ENCODE results near the gene DIP2B. TPM values are rescaled to one million over a fixed set of nuclear protein-coding genes. Genes with fewer than 3 reads are reported as not detected.

Gene DIP2B, protein sequence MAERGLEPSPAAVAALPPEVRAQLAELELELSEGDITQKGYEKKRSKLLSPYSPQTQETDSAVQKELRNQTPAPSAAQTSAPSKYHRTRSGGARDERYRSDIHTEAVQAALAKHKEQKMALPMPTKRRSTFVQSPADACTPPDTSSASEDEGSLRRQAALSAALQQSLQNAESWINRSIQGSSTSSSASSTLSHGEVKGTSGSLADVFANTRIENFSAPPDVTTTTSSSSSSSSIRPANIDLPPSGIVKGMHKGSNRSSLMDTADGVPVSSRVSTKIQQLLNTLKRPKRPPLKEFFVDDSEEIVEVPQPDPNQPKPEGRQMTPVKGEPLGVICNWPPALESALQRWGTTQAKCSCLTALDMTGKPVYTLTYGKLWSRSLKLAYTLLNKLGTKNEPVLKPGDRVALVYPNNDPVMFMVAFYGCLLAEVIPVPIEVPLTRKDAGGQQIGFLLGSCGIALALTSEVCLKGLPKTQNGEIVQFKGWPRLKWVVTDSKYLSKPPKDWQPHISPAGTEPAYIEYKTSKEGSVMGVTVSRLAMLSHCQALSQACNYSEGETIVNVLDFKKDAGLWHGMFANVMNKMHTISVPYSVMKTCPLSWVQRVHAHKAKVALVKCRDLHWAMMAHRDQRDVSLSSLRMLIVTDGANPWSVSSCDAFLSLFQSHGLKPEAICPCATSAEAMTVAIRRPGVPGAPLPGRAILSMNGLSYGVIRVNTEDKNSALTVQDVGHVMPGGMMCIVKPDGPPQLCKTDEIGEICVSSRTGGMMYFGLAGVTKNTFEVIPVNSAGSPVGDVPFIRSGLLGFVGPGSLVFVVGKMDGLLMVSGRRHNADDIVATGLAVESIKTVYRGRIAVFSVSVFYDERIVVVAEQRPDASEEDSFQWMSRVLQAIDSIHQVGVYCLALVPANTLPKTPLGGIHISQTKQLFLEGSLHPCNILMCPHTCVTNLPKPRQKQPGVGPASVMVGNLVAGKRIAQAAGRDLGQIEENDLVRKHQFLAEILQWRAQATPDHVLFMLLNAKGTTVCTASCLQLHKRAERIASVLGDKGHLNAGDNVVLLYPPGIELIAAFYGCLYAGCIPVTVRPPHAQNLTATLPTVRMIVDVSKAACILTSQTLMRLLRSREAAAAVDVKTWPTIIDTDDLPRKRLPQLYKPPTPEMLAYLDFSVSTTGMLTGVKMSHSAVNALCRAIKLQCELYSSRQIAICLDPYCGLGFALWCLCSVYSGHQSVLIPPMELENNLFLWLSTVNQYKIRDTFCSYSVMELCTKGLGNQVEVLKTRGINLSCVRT (N-terminal part only)
- total RNA-seq, result 49.3 and 57.7 TPM in 2 replicates

DNA sequence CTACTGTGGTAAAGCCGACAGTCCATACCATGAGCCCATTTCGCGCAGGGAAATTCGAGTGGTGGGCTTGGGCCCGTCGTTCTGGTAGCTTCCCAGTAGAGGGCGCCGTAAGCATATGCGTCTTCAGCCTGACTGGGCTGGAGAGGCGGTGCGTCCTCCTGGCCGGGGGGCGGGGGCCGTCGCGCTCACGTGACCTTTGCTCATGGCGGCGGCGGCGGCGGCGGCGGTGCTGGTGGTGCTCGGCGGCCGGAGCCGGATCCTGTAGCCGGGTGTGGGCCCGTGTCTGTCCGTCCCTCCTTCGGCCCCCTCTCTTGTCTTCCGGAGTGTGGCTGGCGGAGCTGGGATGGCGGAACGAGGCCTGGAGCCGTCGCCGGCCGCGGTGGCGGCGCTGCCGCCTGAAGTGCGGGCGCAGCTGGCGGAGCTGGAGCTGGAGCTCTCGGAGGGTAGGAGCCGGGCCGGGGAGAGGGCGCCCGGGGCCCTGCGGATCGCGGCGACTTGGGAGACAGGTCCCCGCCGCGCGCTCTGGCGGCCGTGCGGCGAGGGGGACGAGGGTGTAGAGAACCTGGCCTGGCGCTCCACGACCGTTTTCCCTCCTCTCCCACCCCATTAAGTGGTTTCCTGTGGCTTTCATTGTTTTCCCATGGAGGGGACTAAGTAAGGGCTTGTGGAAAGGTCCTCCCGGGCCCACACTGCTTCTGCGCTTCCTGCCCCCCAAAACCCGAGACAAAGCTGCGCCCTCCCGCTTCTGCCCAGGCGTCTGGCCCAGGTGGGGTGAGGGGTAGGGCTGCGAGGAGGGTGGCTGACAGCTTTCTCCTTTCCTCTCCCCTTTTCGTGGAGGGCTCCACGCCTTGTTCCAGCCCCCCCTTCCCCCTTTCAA lies at the start of gene DIP2B:
TSS of gene DIP2B (plus strand) at position 188 of the 877 bp plus-strand sequence. CDS start at position 344, 156 bp downstream.

DNA sequence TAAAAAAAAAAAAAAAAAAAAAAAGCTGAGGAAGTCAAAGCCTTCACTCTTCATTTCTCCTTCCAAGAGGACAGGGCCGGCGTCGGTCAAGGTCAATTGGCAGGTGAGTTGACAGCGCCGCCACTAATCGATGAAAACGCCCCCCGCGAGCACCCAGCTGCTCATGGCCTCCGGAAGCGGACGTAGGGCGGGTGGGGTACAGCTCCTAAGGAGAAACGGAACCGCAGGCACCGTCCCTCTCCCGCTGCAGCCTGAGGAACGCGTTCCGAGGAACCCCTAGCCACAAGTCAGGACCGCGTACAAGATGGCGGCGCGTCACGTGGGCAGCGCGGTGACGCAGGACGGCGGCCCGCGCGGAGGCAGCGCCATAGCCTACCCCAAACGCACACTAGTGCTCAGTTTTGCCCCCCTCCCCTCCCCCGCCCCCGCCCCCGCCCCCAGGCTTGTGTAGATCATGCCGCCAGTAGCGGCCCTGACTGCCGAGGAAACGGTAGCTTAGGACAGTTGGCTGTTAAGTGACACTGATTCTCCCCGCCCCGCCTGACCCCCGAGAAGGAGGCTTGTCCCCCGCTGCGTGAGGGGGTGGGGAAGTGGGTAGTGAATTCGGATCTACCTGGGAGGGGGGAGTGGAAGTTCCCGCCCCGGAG lies 259.0 kb downstream of the DIP2B start, which contains the start of gene ATF1:
TSS of gene ATF1 (plus strand) at position 463 of the 647 bp plus-strand sequence. CDS start 16,045 bp downstream, outside the sequence.

Small RNA genes within 50 kb of the gene (small RNA-seq; reads per million reads assigned to genes)
- gene RF00019 (not detected), gene RNU6-238P (not detected), gene RNU6-769P (not detected)

Other genes starting within 250 kb of the DIP2B start
- 157 and 160 TPM in 2 replicates for gene LIMA1, start 221.5 kb upstream of the DIP2B start, total RNA-seq
- under 0.01 TPM in 1 of 2 replicates, not detected in the other for gene FAM186A, start 108.4 kb upstream of the DIP2B start, total RNA-seq
- gene LARP4, start 104.1 kb upstream of the DIP2B start, total RNA-seq, result 75.0 and 82.2 TPM in 2 replicates